WI38 (cell line): ENCODE measurements around the gene SCAPER.
"Not testable (repeated sequence)": the region's sequence is repeated elsewhere in the genome, so short reads cannot be mapped to it uniquely, and the experiment has no call there.

ENCODE experiments used
- H3K4me3 ChIP-seq: 2 replicates; pipeline ENCODE4 v1.5.1; 2011; ENCODE audit warnings: low read depth, mild to moderate bottlenecking, control low read depth, low read length
- TF ChIP-seq, protein P1 (sequence below): IDR thresholded peaks from 2 replicates; pipeline ENCODE4 v1.5.1; 2012; ENCODE audit warnings: low read depth, mild to moderate bottlenecking, control low read depth, low read length

Gene SCAPER

DNA sequence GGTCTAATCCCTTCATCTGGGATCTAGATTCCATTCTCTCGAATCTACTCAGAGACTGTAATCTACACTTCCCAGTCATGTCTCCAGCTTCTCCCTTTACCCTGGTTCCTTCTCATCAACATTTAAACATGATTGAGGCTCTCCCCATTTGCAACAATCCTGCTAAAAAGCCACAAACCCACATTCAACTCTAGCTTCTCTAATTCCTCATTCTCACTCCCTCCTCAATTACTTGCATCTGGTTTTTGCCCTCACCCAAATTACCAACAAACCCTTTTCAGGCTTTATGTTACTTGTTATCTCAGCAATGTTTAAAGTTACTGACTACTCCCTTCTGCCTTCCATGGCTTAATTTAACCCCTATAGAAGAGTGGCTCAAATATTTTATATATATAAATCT lies 605.4 kb downstream of the SCAPER start:
- H3K4me3 ChIP-seq, result no peak overlapping the region
- TF ChIP-seq, protein P1, sequence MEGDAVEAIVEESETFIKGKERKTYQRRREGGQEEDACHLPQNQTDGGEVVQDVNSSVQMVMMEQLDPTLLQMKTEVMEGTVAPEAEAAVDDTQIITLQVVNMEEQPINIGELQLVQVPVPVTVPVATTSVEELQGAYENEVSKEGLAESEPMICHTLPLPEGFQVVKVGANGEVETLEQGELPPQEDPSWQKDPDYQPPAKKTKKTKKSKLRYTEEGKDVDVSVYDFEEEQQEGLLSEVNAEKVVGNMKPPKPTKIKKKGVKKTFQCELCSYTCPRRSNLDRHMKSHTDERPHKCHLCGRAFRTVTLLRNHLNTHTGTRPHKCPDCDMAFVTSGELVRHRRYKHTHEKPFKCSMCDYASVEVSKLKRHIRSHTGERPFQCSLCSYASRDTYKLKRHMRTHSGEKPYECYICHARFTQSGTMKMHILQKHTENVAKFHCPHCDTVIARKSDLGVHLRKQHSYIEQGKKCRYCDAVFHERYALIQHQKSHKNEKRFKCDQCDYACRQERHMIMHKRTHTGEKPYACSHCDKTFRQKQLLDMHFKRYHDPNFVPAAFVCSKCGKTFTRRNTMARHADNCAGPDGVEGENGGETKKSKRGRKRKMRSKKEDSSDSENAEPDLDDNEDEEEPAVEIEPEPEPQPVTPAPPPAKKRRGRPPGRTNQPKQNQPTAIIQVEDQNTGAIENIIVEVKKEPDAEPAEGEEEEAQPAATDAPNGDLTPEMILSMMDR, result no peak

DNA sequence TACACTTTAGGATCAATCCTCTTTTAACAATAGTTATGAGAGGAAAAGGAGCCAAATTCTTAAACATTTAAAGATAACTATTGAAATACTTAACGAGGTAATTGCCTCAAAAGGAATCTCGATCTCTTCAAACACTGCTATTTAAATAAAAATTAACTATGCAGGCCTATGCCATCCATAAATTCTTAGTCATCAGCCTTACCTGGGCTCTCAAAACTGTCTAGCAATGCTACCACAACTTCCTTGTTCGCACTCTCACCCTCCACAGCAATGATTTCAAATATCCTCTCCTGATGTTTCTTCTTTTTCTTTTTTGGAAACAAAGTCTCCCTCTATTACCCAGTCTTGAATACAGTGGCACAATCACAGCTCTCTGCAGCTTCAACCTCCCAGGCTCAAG lies 606.2 kb downstream of the SCAPER start:
- TF ChIP-seq, protein P1, result no peak
- H3K4me3 ChIP-seq, result no peak overlapping the region

DNA sequence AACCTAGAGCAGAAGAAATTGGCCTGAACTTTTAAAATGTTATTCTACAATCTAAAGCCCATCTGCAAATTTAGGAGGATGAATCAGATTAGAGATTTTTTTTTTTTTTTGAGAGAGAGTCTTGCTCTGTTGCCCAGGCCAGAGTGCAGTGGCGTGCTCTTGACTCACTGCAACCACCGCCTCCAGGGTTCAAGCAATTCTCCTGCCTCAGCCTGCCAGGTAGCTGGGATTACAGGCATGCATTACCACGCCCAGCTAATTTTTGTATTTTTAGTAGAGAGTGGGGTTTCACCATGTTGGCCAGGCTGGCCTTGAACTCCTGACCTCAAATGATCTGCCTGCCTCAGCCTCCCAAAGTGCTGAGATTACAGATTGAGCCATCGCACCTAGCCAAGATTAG lies 607.2 kb downstream of the SCAPER start:
- H3K4me3 ChIP-seq, result not testable (repeated sequence)
